Ovary (tissue), 3 donors: Measurements from ENCODE around the gene RRP12.

Experiments
- EP300 ChIP-seq: sonication (generic); formaldehyde crosslinking; IDR thresholded peaks from one replicate; pipeline ENCODE4 v1.6.1; 2017; ENCODE audit warnings: antibody characterized with exemption
- POLR2A ChIP-seq: fragments of 450-650 bp; IDR thresholded peaks from one replicate; pipeline ENCODE4 v1.6.1; 2017; ENCODE audit warnings: antibody characterized with exemption, mild to moderate bottlenecking, moderate library complexity
- TF ChIP-seq, protein P1 (sequence below), 3 donors: fragments of 450-650 bp in 2 of 3; fragments of 200-600 bp in 1 of 3; IDR thresholded peaks; one replicate each; pipeline versions ENCODE4 v1.5.1 to v1.8.0; 2016 to 2022; ENCODE audit warnings: antibody characterized with exemption in 3 of 3, mild to moderate bottlenecking in 1 of 3
- donor health status: DM: no; HTN: no; CAD: no.

DNA sequence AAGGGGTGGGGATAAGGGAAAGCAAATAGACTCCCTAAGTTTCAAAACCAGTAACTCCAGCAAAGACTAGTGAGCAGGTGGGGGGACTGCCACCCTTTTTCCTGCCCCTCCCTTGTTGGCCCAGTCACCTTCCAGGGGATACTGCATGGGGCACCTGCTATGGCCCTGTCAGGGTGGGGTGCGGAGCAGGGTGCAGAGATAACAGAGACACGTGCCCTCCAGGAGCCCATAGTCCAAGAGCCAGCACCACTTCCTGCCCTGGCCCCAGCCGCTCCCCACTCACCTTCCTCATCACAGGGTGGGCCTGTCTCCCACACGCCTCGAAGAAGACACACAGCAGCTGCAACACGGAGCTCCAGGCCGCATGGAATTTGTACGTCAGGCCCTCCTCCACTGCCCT is 20.6 kb downstream of the RRP12 start:
- TF ChIP-seq, protein P1, sequence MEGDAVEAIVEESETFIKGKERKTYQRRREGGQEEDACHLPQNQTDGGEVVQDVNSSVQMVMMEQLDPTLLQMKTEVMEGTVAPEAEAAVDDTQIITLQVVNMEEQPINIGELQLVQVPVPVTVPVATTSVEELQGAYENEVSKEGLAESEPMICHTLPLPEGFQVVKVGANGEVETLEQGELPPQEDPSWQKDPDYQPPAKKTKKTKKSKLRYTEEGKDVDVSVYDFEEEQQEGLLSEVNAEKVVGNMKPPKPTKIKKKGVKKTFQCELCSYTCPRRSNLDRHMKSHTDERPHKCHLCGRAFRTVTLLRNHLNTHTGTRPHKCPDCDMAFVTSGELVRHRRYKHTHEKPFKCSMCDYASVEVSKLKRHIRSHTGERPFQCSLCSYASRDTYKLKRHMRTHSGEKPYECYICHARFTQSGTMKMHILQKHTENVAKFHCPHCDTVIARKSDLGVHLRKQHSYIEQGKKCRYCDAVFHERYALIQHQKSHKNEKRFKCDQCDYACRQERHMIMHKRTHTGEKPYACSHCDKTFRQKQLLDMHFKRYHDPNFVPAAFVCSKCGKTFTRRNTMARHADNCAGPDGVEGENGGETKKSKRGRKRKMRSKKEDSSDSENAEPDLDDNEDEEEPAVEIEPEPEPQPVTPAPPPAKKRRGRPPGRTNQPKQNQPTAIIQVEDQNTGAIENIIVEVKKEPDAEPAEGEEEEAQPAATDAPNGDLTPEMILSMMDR (IDR thresholded peaks at IDR 0.05): no peak
- TF ChIP-seq POLR2A (no peak), EP300 (no peak)
